IPS DF 4.7 (cell line): Measurements from ENCODE around the gene POC1A.

Experiments
- DNase-seq: peaks from one replicate; pipeline ENCODE4 v3.0.0-alpha.2; 2013; ENCODE audit warnings: low spot score; ENCODE audit errors: extremely low read depth

Gene POC1A

DNA sequence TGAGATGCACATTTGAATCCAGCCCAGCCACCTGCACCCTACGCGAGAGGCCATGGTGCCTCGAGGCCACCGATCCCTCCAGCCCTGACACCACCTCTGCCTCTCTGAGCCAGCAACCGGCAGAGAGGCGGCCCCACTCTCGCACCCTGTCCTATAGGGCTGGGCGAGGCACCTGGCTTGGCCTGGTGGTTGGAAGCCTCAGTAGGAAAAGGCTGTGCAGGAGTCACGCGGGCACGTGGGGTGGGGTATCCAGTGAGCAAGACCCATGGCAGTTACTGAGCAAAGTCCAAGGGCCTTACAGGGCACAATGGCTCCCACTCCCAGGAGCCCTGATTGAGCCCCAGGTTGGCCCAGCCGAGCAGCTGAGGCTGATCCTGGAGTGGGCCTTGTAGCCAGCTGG is 85.5 kb downstream of the POC1A start:
- no peak for DNase-seq

DNA sequence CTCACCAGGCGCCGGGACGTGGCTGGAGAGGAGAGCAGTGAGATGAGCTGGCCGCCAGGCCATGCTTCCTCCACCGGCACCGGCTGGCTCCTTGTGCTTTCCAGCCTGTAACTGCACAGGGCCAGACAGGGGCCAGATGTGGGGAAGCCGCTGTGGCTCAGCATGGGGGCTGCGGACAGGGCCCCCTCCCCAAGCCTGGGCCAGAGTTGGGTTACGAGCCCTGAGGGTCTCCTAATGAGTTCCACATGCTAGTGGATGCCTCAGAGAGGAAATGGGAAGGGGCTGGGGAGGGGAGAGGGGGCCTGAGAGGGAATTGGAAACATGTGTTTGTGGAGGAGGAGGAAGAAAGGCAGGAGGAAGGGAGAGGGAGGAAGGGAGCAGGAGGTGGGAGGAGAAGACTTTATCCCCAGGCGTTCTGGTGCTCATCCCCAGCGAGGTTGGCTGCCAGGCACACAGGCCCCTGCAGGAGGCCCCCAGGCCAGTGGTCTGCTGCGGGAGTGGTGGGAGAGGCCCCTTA is 86.1 kb downstream of the POC1A start:
- no peak for DNase-seq

DNA sequence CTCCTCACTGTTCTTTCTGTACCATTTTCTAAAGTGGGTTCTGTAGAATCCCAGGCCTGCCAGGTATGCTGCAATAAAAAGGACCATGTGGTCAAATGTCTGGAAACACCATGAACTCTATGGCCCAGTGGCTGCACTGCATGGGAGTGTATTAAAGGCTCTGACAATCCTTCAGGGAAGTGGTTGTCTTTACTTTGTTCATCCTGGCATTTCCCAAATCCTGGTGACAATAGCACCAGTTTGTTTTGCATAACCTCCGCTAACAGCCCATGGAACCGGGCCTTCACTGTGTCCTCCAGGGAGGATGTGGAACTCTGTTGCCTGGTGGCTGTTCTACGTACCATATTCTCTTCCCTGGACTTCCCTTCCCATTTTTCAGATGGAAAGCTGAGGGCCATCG is 86.7 kb downstream of the POC1A start:
- DNase-seq = no peak

DNA sequence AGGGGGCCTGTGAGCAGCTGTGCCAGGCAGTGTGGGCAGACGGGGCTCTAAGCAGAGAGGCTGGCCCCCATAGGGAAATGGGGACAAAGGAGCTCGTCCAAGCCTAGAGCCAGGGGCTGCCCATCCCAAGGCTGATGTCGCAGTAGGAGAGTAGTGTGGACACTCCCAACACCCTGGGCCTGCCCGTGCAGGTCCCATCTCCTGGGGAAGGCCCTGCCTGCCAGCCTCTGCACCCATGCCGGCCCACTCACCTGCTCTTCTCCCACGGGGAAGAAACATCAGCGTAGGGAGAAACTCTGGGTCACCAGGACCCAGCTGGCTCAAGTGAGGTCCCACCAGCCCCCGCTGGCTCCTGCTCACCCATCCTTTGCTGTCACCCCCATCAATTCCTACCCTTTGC is 87.2 kb downstream of the POC1A start:
- no peak for DNase-seq

DNA sequence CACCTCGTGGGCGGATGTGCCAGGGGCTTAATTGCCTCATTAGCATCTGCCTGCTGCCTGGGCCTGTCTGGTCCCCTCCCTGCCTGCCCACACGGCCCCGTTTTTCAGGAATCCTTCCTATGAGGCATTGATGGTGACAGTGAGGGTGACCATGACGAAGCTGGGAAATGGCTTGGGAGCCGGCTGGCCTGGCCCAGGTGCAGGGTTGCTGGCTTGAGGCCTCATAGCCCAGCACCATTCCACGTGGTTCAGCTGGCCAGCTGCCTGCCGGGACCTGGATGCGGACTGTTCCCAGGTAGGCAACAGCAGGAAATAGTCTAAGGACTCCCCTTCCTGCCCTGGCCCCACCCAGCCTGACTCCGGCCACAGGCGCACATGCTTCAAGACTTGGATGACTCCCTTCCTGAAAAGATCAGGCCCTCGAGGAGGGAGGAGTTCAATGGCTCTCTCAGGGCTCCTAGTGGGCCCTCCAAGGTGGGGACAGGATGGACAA is 88.9 kb downstream of the POC1A start:
- no peak for DNase-seq

DNA sequence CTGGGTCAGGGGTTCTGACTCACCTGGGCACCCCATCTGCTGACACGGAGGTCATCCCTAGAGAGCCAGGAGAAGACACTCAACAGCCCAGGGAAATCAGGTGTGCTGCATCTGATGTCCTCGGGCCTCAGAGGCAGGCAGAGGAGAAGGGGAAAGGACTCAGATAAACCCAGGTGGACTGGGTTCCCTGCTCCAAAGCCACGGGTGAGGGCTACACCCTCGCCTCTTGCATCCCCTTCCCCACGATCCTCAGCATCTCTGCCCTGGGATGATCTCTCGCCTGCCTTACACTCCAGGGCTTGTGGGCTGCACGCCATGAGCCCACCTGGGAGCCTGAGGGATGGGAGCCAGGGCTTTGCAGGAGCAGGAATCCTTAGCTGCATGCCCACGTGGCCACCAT is 89.7 kb downstream of the POC1A start:
- no peak for DNase-seq

DNA sequence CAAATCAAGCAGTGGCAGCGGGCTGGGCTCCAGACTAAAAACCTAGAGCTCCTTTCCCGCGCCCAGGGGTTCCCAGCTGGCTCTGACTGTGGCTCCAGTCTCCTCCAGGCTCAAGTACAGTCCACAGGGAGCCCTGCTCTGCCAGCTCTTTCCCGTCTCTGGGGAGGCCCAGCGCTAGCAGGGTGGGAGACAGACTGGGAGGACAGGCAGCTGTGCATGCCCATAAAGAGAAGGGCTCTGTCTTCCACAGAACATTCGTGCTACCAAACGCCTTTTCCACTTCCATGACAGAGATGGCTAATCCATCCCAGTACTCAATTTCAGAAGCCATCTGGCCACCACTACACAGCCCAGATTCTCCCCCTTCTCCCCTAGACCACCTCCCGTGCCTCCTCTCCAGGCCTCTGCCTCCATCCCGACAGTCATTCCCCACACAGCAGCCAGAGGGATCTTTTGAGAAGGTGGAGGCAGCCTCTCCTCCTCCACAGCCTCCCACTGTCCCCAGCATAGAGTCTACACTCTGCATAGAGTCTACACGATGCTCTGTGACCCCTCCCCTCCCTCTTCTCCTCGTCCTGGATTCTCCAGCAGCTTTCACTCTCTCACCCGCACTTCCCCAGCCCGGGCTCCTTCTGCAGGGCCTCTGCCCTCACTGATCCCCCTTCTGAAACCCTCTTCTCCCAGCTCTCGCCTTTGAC is 91.0 kb downstream of the POC1A start:
- DNase-seq = no peak

DNA sequence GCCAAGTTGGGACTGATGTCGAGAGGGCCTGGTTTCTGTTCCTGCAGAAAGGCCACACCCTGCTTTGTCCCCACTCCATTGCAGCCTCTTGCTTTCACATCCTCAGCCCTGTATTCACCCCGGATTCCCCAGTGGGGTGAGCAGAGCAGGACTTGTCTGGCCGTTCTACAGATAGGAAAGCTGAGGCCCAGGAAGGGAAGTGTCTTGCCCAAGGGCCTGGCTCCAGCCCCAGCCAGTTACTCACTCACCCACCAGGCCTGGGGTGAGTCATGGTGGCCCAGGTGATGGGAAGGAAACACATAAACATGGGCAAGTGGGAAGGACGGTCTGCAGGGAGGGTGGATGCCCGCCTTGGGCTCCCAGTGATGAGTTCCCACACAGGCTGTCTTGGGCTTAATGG is 91.7 kb downstream of the POC1A start:
- no peak for DNase-seq

DNA sequence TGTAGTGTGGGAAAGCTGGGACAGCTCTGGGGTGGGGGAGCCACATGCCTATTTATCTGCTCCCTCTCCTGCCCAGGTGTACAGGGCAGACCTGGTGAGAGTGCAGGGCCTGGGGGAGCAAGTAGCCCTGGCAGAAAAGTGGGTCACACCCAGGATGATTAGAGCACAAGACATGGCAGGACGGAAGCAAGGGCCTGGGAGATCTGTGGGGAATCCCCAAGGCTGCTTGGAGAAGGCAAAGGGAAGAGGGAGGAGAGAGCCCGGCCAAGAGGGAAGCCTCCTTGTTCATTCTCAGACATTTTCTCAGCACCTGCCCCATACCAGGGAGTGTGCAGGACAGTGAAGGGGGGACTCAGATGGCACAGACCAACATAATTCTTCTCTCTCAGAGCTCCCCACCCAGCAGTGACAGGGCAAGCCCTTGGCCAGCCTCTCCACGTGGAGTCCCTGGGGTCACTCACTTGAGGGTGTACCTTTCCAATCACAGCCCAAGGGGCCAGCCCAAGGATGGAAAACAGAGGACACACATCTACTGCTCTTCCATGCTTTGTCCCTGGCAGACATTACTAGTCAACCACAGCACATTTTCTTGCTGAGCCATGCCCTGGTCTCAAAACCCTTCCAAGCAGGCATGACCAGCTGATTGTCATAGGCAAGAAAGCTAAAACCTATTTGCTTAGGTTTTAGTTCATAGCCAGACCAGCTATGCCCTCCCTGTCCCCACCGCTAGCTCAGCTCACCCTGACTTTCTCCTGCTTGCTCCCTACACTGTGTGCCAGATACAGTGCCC is 92.9 kb downstream of the POC1A start:
- DNase-seq = no peak

DNA sequence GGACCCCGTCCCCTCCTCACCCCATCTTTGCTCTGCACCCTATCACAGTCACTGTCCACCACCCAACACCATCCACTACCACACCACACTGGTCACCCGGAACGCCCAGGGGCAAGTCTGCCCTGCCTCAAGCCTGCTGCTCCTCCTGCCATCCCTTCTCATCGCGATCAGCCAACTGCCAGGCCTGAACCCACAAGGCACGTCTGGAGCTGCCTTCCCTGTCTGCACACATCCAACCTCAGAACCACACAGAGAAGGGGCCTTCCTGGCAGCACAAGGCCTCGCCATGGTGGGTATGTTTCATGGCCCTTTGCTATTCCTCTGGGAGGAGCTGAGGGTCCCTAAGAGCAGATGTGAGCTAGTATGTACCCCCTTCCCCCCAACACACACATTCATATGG is 94.4 kb downstream of the POC1A start:
- no peak for DNase-seq

DNA sequence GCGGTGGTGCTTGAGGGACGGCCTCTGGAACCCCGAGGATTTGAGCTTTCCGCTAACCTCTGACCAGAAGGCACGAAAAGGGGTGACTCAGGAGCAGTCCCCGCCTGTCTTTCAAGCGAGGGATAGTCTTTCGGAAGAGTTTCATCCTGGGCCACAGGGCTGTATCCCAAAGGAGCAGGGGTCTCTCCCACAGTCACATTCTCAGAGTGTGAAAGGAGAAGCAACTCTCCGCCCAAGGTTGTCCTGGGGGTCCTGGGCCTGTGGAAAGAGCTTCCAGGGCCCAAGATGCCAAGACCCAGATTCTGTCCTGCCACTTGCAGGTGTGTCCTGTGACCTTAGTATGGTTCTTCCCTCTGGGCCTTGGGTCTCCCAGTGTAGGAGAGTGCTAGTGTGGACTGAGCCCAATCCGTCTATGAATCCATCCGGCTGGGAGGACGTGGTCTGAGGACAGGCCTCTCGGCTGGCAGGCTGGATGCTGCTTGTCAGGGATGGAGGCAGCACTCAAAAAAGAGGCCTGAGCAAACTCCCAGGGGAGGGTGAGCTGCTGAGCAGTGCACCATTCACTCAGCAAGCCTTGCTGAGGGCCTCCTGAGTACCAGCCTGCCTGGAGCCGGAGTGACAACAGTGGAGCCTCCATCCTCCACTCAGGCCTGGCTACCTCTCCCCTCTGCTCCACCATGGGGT is 96.3 kb downstream of the POC1A start:
- no peak for DNase-seq

DNA sequence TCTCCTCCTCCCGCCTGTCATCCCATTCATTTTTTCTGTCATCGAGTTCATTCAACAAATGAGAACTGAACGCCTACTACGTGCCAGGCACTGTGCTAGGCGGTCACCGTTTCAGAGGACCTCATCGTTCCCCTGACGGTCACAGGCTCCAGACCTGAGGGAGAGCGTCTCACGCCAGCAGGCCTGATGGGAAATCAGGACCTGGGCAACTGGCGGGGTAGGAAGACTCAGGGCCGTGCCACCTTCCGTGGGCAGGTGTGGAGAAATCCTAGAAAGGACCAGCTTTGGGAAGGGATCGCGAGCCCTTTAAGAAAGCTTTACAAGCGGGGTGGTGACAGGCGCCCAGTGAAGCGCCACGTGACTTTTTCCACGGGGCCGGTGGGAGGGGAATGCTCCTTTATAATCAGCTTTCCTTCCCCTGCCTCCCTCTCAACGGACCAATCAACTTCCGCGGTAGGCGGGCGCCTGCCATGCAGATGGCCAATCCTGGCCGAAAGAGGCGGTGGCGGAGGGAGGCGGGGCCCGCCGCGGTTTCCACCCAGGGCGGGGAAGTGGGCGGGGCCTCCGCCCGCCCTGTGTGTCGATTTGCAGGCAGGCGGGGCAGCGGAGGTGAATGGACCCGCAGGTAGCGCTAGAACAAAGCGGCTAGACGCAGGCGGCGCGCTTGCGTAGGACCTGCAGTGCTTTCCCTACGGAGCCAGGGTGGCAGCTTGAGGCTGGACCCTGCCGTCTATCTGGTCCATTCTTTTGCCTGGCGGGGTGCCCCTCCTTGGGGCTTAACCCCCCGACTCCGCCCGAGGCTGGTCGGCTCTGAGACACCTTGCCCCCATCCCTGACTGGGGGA is 97.0 kb downstream of the POC1A start:
- DNase-seq = peak; percentile 81

DNA sequence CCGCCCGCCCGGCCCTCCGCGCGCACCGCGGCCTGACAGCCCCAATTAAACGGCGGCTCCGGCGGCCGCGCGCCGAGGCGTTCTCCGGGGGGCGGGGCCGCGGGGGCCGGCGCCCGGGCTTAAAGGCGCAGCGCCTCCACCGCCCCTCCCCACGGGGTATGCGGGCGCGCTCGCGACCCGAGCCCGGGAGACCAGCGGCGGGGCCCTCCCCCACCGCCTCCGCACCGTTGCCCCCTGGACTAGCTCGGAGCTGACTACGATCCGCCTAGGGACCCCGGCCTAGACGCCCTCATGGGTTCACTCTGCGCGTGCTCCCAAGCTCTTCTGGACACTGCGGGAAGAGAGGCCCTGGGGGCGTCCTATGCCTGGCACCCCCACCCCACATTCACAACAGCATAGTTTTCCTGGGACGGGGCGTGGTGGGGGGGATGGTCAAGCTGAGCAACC is 97.7 kb downstream of the POC1A start, which contains the start of gene DUSP7:
TSS of gene DUSP7 (minus strand) at position 51 of the 447 bp plus-strand sequence. CDS start 205 bp downstream, outside the sequence.
- no peak for DNase-seq

DNA sequence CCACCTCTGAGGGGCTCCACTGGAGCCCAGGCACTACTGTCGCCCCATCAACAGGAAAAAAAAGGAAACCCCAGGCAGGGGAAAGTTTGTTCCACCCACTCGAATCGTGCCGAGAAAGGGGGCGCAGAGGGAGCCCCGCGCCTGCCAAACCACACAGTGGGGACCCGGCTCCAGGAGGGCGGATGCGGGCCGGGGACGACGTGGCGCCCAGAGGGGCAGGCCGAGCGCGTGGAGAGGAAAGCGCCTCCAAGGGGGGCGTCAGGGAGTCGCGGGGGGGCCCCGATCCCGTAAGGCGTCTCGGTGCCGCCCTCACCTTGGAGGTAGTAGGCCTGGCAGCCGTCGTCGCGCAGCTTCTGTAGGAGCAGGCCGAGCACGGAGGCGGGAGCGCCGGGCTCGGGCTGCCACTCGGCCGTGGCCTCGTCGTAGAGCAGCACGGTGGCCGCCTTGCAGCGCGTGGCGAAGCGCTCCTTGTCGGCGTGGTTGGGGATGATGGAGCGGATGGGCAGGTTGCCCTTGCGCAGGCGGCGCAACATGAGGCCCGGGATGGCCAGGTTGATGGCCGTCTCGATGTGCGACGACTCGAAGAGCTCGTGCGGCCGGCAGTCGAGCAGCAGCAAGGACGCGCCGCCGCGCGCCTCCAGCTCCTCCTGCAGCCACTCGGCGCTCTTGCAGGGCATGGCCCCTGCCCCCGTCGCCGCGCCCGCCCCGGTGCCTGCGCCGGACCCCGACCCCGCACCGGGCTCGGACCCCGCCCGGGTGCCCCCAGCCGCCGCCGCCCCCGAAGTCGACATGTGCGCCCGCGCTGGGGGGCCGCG is 98.5 kb downstream of the POC1A start:
- no peak for DNase-seq

DNA sequence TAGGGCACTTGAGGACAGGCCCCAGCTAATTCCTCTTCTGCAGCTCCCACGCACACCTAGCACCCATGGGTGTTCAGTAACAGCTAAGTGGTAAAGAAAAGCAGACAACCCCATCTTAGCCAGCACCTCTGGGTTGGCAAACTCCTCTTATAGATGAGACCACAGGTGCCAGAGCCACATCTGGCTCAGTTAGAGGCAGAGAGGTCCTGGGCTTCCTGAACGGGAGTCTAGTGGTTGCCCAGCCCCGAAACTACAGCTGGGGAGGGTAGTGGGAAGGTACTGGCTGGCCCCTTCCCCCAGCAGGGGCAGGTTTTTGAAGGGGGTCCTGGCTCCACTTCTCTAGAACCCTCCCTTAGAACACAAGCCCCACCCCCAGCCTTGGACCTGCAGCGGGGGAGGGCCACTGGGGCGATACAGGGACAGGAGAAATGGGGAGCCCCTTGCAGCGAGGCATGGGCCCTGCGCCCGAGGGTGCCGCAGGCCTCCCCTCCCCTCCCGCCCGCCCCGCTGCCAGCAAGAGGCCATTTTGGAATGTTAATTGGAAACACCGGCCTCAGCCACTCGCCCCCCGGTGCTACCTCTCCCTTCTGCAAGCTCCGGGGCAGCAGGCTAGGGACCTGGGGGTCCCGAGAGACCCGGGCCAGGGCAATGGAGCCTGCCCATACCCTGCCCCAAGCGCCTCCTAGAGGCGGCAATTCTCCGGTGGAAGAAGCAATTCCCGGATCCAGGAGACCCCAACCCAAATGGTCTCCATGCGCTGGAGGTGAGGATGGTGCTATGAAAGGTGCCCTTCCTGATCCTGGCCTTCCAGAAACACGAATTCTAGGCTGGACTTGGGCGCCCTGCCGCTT is 99.3 kb downstream of the POC1A start:
- DNase-seq = no peak

DNA sequence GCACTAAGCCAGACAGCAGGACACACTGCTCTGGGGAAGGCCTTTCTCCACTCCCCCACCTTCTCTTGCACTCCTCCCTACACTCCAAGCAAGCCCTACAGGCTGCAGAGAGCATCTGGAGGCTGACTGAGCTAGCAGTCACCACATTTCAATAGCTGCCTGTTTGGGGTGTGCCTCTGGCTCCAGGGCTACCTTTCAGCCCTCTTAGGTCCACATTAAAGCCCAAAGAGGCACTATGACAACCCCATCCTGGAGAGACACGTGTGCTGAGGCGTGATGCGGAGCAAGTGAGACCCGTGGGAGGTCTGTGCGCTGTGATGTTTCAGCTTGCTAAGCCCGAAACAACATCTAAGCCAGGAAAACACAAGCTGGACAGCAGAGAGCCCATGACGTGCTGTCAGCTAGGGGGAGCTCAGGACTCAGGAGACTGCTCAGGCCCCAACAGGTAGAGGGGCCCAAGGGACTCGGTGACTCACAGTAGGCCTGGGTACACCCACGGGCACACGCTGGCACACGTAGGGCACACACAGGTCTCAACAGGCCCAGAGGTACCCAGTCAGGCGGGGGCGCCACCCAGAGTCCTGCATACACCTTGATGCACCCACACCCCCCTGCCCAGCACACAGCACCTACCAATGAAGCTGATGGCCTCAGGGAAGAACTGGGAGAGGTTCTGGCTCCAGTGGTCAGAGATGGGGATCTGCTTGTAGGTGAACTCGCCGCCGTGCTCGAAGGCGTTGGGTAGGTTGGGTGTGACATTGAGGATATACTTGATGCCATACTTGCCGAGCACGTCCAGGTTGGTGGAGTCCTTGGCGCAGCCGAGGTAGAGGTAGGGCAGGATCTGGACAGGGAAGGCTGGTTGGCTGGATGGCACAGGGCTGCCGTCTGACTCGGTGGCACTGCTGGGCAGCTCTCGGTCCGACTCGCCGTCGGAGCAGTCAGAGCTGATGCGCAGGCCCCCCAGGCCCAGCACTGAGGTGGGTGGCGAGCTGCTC is 100.6 kb downstream of the POC1A start:
- DNase-seq = no peak

DNA sequence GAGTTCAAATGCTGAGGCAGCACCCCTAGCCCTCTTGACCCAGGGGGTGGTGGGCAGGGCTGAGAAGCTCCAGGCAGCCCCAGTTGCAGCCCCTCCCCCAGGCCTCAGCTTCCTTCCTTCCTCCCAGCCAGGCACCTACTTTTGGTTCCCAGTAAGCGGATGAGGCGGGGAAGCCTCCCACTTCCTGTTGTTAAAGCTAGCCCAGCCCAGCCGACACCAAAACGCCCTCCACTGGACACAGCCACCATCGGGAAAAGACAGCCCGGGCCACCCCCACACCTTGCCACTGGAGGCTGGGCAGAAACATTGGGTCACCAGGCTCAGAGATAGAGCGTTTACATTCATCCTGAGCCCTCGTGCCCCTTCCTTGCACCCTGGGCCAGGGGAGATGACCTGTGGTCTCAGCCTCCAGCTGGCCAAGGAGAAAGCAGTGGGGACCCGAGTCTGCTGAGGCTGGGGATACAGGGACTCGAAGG is 101.4 kb downstream of the POC1A start:
- DNase-seq = no peak

DNA sequence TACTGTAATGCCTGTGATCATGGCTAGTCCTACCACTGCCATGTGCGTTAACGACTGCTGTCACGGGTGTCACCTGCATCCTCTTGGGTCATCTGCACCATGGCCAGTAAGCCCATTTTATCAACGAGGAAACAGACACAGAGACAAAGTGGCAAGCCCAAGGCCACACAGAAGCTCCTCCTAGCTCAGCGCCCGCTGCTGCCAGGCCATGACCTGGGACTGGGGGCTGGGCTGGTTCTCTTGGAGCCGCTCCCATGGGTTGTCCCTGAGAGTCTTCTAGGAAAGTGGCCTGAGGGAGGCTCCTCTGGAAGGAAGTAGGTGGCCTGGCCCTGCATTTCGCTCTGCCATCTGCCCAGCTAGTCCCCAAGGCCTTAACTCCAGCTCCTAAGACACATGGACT is 102.8 kb downstream of the POC1A start:
- DNase-seq = no peak
